LNCaP clone FGC (cell line): ENCODE data around the gene ERCC6.

Experiments
- DNase-seq: peaks from one replicate; pipeline ENCODE4 v3.0.0-alpha.2; 2011; ENCODE audit warnings: low read depth
- H3K4me3 ChIP-seq: 2 replicates; pipeline ENCODE4 v1.5.1; 2011; ENCODE audit warnings: mild to moderate bottlenecking, low read depth, low read length, control low read depth
- CTCF ChIP-seq: IDR thresholded peaks from 2 replicates; pipeline ENCODE4 v1.5.1; 2012; ENCODE audit warnings: mild to moderate bottlenecking; ENCODE audit not compliant: control insufficient read depth, insufficient read depth; ENCODE audit errors: extremely low read depth

The ERCC6 gene

DNA sequence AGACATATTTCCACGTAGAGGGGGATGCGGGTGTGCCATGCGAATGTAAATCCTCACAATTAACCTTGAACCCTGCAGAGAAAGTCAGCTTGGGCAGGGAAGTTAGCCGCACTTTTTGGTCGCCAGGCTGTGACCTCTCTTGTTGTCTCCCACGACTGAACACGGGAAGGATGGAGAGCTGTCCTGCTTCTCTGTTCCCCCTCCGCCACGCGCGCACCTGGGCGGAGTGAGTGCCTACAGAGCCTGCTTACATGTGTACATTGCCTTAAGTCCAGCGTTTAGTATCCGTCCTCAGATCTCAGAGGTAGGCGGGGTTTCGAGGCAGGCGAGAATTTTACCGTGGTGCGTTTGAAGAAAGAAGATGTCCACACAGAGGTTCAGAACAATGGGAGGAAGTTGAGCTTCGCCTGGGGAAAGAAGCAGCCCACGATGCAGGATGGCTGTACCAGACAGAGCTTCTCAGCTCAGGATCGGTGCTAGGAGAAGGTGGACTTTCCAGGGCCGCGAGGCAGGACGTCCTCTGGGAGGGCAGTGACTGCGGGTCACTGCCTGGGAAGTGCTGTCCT lies 482 bp upstream of the ERCC6 start:
- no peak for TF ChIP-seq CTCF
- H3K4me3 ChIP-seq, result peak overlapping the region; percentile 59
- peak; percentile 44 for DNase-seq

GRCh38 chr10:49534670-49535381 lies 4.1 kb downstream of the ERCC6 start:
- H3K4me3 ChIP-seq, result no peak overlapping the region
- no peak for DNase-seq
- TF ChIP-seq CTCF, result no peak

DNA sequence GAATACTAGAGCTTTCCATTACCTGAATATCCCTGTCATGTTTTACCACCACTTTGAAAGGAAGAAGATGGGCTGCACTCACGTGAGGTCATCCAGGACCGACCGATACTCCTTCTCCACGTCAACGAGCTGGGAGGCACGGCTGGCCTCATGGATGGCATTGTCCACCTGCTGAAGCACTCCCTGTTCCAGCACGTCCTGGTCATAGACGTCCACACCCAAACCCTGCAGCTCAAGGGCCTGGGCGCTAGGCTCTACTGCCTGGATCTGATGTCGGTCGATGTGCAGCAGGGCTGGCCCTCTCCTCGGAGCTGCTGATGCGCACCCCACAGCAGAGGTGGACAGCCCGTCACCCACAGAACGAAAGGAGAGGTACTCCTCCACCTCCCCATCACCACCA lies 6.5 kb downstream of the ERCC6 start:
- DNase-seq, result no peak
- no peak for TF ChIP-seq CTCF

DNA sequence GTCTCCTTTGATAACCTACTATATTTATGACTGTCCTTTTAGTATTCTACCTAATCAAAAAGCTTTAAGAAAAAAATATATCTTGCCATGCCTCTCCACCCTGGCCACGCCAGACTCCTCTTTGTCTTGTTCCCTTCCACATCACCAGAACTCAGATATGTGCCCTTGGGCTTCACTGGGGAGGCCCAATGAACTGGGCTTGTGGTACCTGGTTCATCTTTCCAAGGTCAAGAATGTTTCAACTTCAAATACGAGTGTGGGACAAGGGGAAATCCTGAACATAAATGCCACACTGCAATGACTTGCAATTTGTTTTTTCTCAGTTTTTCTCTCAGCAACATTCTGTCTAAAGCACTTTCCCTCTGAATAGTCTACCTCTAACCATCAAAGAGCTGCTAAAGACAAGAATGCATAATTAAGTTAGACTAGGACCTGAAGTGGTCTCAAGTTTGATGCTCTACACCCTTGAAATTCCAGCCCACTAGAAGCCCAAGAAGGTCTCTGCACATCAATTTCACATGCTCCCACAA lies 9.9 kb downstream of the ERCC6 start:
- no peak overlapping the region for H3K4me3 ChIP-seq
- no peak for TF ChIP-seq CTCF

More for the DNA sequence above, 6.5 kb downstream of the ERCC6 start:
- no peak overlapping the region for H3K4me3 ChIP-seq

DNA sequence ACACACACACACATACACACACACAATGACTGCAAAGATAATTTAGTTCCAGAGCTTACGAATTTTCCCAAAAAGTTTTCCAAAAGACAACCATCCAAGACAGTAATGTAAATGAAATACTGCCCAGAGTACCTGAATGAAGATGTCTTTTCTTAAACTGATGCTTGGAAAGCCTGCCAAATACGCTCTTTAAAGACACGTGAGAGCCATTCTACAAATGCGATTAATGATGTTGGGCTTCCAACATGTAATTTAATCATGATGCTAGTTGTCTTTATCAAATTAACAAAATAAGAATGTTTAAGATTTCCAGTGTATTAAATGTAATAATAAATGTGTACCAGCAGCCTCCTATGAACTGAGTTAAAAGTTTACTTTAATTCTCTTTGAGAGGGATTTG lies 11.1 kb downstream of the ERCC6 start:
- no peak overlapping the region for H3K4me3 ChIP-seq
- TF ChIP-seq CTCF, result no peak
- no peak for DNase-seq

More for the DNA sequence above, 9.9 kb downstream of the ERCC6 start:
- DNase-seq, result no peak

- DNase-seq, result no peak
- H3K4me3 ChIP-seq, result no peak overlapping the region
- TF ChIP-seq CTCF, result no peak
Measured at GRCh38 chr10:49527061-49527460, 11.9 kb downstream of the ERCC6 start.

GRCh38 chr10:49526619-49527018 lies 12.3 kb downstream of the ERCC6 start:
- DNase-seq, result no peak
- no peak for TF ChIP-seq CTCF
- no peak overlapping the region for H3K4me3 ChIP-seq
